GM11168 (cell line): Measurements from ENCODE around the gene SERPINA10.

Source experiments
- in situ Hi-C: fragments of 300-500 bp; cut with MboI; formaldehyde crosslinking; loops from one replicate; pipeline ENCODE4 v1.12.0; 2022; ENCODE audit warnings: low sequenced_read_pairs; ENCODE audit not compliant: unreplicated experiment

The SERPINA10 gene, protein sequence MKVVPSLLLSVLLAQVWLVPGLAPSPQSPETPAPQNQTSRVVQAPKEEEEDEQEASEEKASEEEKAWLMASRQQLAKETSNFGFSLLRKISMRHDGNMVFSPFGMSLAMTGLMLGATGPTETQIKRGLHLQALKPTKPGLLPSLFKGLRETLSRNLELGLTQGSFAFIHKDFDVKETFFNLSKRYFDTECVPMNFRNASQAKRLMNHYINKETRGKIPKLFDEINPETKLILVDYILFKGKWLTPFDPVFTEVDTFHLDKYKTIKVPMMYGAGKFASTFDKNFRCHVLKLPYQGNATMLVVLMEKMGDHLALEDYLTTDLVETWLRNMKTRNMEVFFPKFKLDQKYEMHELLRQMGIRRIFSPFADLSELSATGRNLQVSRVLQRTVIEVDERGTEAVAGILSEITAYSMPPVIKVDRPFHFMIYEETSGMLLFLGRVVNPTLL

GRCh38 chr14:94292872-94293577, at the start of gene SERPINA10:
Gene SERPINA10 (minus strand): TSS chr14:94293268. CDS start chr14:94290593, 2,675 bp downstream.
- in situ Hi-C loops: no loop called here

- in situ Hi-C loops: no loop called here
These were observed 49.4 kb upstream of the SERPINA10 start for GRCh38 chr14:94342334-94342934.

GRCh38 chr14:94341656-94342333, 48.7 kb upstream of the SERPINA10 start:
- in situ Hi-C loops: no loop called here

- in situ Hi-C loops: no loop called here
These were observed 47.5 kb upstream of the SERPINA10 start for GRCh38 chr14:94340533-94340932.

DNA sequence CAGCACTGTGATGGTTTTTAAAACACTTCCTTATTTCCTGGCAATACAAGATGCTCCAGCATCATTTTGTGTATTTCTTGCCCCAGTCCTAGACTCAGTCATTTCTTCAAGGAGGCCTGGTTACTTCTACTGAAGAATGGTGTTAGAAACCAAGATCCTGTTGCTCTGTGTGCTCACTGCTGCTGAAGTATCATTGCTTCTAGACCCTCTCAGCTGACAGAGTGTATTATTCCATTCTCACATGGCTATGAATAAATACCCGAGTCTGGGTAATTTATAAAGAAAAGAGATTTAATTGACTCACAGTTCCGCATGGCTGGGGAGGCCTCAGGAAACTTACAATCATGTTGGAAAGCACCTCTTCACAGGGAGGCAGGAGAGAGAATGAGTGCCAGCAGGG, 45.0 kb upstream of the SERPINA10 start:
- in situ Hi-C loops: no loop called here

DNA sequence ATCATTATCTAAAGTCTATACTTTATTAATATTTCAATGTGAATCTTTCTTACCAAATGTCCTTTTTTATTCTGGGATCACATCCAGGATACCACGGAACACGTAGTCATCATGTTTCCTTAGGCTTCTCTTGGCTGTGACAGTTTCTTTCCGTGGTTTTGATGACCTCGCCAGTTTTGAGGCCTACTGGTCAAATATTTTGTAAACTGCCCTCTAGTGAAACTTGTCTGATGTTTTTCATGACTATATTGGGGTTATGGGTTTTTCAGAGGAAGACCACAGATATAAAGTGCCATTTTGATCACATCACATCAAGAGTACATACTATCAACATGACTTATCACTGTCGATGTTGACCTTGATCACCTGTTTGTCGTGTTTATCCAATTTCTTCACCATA, 44.2 kb upstream of the SERPINA10 start:
- in situ Hi-C loops: no loop called here

GRCh38 chr14:94334872-94335271, 41.8 kb upstream of the SERPINA10 start:
- in situ Hi-C loops: no loop called here

DNA sequence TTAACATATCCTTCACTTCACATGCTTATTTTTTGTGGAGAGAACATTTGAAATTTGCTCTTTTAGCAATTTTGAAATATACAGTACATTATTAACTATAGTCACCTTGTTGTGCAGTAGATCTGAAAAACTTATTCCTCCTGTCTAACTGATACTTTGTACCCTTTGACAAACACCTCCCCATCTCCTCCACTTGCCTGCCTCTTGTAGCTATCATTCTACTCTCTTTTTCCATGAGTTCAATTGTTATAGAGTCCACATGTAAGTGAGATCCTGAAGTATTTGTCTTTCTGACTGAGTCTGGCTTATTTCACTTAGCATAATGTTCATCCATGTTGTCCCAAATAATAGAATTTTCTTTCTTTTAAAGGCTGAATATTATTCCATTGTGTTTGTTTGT, 39.5 kb upstream of the SERPINA10 start:
- in situ Hi-C loops: no loop called here

- in situ Hi-C loops: no loop called here
These were observed 39.1 kb upstream of the SERPINA10 start for GRCh38 chr14:94332063-94332583.

- in situ Hi-C loops: no loop called here
These were observed 38.4 kb upstream of the SERPINA10 start for GRCh38 chr14:94331462-94331861.

DNA sequence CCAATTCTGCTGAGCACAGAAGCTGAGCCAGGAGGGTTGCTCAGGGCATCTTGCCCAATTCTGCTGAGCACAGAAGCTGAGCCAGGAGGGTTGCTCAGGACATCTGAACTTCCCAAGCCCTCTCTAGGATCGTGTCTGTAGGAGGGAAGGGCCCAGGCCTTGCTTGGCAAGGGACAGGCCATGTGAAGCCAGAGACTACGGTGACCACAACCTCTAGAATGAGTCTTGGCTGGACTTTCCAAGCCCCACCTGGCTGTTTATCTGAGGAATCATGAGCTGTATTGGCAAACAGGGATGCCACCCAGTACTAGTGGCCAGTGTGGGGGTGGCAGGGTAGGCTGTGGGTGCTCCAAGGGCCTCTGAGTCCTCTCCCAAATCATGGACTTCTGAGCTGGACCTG, 37.8 kb upstream of the SERPINA10 start:
- in situ Hi-C loops: no loop called here

- in situ Hi-C loops: no loop called here
These were observed 37.4 kb upstream of the SERPINA10 start for GRCh38 chr14:94330432-94330831.

- in situ Hi-C loops: no loop called here
These were observed 36.8 kb upstream of the SERPINA10 start for GRCh38 chr14:94329857-94330256.

DNA sequence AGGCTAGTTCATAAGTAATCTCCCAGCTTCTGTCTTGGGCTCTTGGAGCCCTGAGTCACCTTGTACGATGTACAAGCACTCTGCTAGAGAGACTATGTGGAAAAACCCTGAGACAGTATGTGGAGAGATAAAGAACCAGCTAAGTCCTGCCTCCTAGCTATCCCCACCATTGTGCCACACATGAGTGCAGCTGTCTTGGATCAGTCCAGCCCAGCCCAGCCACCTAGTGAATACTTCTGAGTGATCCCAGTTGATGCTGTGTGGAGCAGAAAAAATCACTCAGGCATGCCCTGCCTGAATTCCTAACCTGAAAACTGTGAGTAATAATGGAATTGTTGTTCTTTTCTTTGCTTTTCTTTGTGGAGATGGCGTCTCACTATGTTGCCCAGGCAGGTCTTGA, 35.1 kb upstream of the SERPINA10 start:
- in situ Hi-C loops: no loop called here

GRCh38 chr14:94322648-94323570, 29.8 kb upstream of the SERPINA10 start, which contains the start of gene SERPINA6:
Gene SERPINA6 (minus strand): TSS chr14:94323336. CDS start chr14:94314648, 8,688 bp downstream.
- in situ Hi-C loops: no loop called here

DNA sequence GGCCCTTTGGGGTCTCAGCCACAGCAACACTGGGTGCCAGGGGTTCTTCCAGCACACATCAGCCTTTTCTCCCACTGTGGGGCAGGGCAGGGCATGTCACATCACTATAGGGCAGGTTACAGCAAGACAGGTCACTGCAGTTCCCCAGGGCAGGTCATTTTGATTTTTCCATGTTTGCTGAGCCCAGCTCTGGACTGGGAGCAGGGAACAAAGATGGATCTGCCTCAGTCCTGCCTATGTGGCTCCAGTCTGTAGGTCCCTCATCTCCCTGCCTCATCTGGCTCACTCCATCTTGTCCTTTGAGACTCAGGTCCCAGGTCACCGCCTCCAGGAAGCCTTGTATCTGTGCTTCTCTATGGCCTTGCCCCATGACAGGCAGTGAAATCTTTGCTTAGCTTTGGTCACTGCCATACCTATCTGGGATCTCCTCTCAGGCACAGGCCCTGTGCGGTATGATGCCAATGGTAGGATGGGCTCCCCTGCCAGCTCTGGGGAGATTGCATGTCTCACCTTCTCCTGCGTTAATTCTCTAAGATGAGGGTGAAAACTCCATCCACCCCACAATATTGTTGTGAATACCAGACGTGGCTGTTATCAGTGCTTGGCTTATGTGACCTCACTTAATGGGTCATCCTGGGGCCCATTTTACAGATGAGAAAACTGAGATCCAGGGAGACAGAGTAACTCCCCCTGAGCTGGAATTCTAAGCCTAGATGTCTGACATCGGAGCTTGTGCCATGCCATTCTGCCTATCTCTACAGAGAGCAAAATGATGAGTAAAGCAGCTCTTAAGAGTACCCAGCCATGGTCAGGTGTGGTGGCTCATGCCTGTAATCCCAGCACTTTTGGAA, 28.6 kb upstream of the SERPINA10 start:
- in situ Hi-C loops: no loop called here

DNA sequence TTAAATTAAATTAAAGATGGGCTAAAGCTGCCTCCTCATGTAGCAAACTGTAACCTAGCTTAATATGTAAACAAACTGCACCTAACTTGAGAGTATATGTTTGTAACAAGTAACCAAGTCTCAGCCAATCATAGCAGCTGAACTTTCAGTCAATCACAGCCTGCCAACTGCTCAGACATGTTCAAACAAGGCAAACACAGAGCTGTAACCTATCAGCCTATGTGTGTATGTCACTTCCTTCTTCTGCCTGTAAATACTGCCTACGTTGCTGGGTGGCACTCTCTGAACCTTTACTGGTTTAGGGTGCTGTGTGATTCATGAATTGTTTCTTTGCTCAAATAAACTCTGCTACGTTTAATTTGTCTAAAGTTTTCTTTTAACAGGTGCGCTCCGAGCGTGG, 27.2 kb upstream of the SERPINA10 start:
- in situ Hi-C loops: no loop called here

- in situ Hi-C loops: no loop called here
These were observed 24.2 kb upstream of the SERPINA10 start for GRCh38 chr14:94317259-94317658.
